Endodermal cell (in vitro differentiated cells): ENCODE results near the gene KCNQ5. TPM values are rescaled to one million over a fixed set of nuclear protein-coding genes. Genes with fewer than 3 reads are reported as not detected.

ENCODE experiments used
- DNase-seq: peaks from one replicate; pipeline ENCODE4 v3.0.0-alpha.2; 2017
- H3K27ac ChIP-seq: 2 replicates; pipeline ENCODE4 v1.5.1; 2013; ENCODE audit warnings: mild to moderate bottlenecking, low read depth, low read length, moderate library complexity
- H3K27me3 ChIP-seq: 2 replicates; pipeline ENCODE4 v1.6.1; 2013; ENCODE audit warnings: mild to moderate bottlenecking, low read length, moderate library complexity; ENCODE audit not compliant: insufficient read depth, control insufficient read depth, poor library complexity, severe bottlenecking
- H3K36me3 ChIP-seq: 2 replicates; pipeline ENCODE4 v1.7.0; 2013; ENCODE audit warnings: mild to moderate bottlenecking, low read length, moderate library complexity; ENCODE audit not compliant: control insufficient read depth, insufficient read depth
- H3K4me1 ChIP-seq: one replicate; pipeline ENCODE4 v1.7.0; 2013; ENCODE audit warnings: low read length; ENCODE audit not compliant: control insufficient read depth, insufficient read depth
- H3K4me3 ChIP-seq: 2 replicates; pipeline ENCODE4 v1.5.1; 2013; ENCODE audit warnings: mild to moderate bottlenecking, low read length, moderate library complexity
- H3K9ac ChIP-seq: 2 replicates; pipeline ENCODE4 v1.6.1; 2013; ENCODE audit warnings: mild to moderate bottlenecking, low read length, moderate library complexity; ENCODE audit not compliant: poor library complexity, severe bottlenecking; ENCODE audit errors: extremely low read depth
- H3K9me3 ChIP-seq: 2 replicates; pipeline ENCODE4 v1.6.1; 2013; ENCODE audit warnings: mild to moderate bottlenecking, low read length, moderate library complexity; ENCODE audit not compliant: control insufficient read depth
- H3K27ac Mint-ChIP-seq: 2 replicates; pipeline ENCODE4 v1.8.0; 2020; ENCODE audit warnings: mixed read lengths
- H3K27me3 Mint-ChIP-seq: 2 replicates; pipeline ENCODE4 v1.8.0; 2021; ENCODE audit warnings: mild to moderate bottlenecking, mixed read lengths; ENCODE audit not compliant: insufficient read depth
- H3K36me3 Mint-ChIP-seq: 2 replicates; pipeline ENCODE4 v1.8.0; 2020; ENCODE audit warnings: low read depth, mixed read lengths
- H3K4me1 Mint-ChIP-seq: 2 replicates; pipeline ENCODE4 v1.8.0; 2020; ENCODE audit warnings: mixed read lengths
- H3K4me3 Mint-ChIP-seq: 2 replicates; pipeline ENCODE4 v1.8.0; 2020; ENCODE audit warnings: mild to moderate bottlenecking, moderate library complexity, mixed read lengths
- H3K9me3 Mint-ChIP-seq: 2 replicates; pipeline ENCODE4 v1.8.0; 2020; ENCODE audit warnings: mild to moderate bottlenecking, mixed read lengths
- CTCF ChIP-seq: fragments of 200-600 bp; sonication (generic); conservative IDR thresholded peaks from 2 replicates; pipeline ENCODE4 v1.5.0; 2021; ENCODE audit warnings: antibody characterized with exemption, mild to moderate bottlenecking
- WGBS, 2 experiments: methylation state at CpG; one replicate each; pipeline versions ENCODE4 v1.1.5 to v1.1.7; 2013; ENCODE audit warnings: missing lambda C conversion rate in 2 of 2, mixed read lengths in 1 of 2; ENCODE audit not compliant: insufficient coverage in 1 of 2, insufficient read length in 1 of 2; 5-methylcytosine and 5-hydroxymethylcytosine counted together
- total RNA-seq, 2 donors: library from RNA; stranded (reverse); fragmentation: NEBNext Ultra II Directional in 1 of 2; extraction: Animal tissue kit (Norgen Biotek cat#: 25700) in 1 of 2; gene quantifications; 2 replicates in 1 of 2; 3 replicates in 1 of 2; pipeline ENCODE4 v1.2.1, GENCODE V29; 2021

Gene KCNQ5
- total RNA-seq, 2 donors from 2014 or later, result 2.4 to 8.3 TPM

- no peaks in the 10 kb centered on the region for H3K9me3 ChIP-seq
- Mint-ChIP-seq H3K27ac (no peak overlapping the region), H3K9me3 (peaks cover 3% of the 10 kb centered on the region), H3K4me3 (no peak overlapping the region), H3K4me1 (no peaks in the 10 kb centered on the region), H3K27me3 (no peaks in the 10 kb centered on the region), H3K36me3 (no peaks in the 10 kb centered on the region)
- H3K4me1 ChIP-seq, result no peaks in the 10 kb centered on the region
- no peak for DNase-seq
- H3K4me3 ChIP-seq, result no peak overlapping the region
- 82 to 100% methylated on average over 2 of the region's 2 CpGs for WGBS, 2 experiments
- no peak for TF ChIP-seq CTCF
- no peak overlapping the region for H3K27ac ChIP-seq
- no peaks in the 10 kb centered on the region for H3K36me3 ChIP-seq
- H3K27me3 ChIP-seq, result no peaks in the 10 kb centered on the region
- no peak overlapping the region for H3K9ac ChIP-seq
These were observed 464.9 kb downstream of the KCNQ5 start for GRCh38 chr6:73086726-73087125.

- Histone ChIP-seq H3K36me3 (no peaks in the 10 kb centered on the region), H3K9me3 (no peaks in the 10 kb centered on the region), H3K27ac (no peak overlapping the region), H3K9ac (no peak overlapping the region), H3K4me1 (no peaks in the 10 kb centered on the region), H3K27me3 (no peaks in the 10 kb centered on the region), H3K4me3 (no peak overlapping the region)
- WGBS, 2 experiments, result 91 to 92% methylated on average over 4 of the region's 4 CpGs
- H3K27ac Mint-ChIP-seq, result no peak overlapping the region
- H3K4me1 Mint-ChIP-seq, result no peaks in the 10 kb centered on the region
- no peak for DNase-seq
- H3K27me3 Mint-ChIP-seq, result no peaks in the 10 kb centered on the region
- no peak overlapping the region for H3K4me3 Mint-ChIP-seq
- H3K9me3 Mint-ChIP-seq, result peaks cover 3% of the 10 kb centered on the region
- H3K36me3 Mint-ChIP-seq, result no peaks in the 10 kb centered on the region
- no peak for TF ChIP-seq CTCF
These were observed 466.4 kb downstream of the KCNQ5 start for GRCh38 chr6:73088138-73088813.

- Mint-ChIP-seq H3K4me1 (no peaks in the 10 kb centered on the region), H3K4me3 (no peak overlapping the region)
- no peak overlapping the region for H3K27ac ChIP-seq
These were observed 483.1 kb downstream of the KCNQ5 start for GRCh38 chr6:73104921-73105320.

More at GRCh38 chr6:73104921-73105320, 483.1 kb downstream of the KCNQ5 start:
- no peaks in the 10 kb centered on the region for H3K36me3 ChIP-seq
- Mint-ChIP-seq H3K27me3 (no peaks in the 10 kb centered on the region), H3K9me3 (peaks cover under 1% of the 10 kb centered on the region), H3K36me3 (no peaks in the 10 kb centered on the region), H3K27ac (no peak overlapping the region)
- 83 to 89% methylated on average over 2 to 4 of the region's 4 CpGs for WGBS, 2 experiments
- H3K9ac ChIP-seq, result no peak overlapping the region
- no peak overlapping the region for H3K4me3 ChIP-seq
- no peak for TF ChIP-seq CTCF
- no peaks in the 10 kb centered on the region for H3K9me3 ChIP-seq
- no peaks in the 10 kb centered on the region for H3K27me3 ChIP-seq
- no peaks in the 10 kb centered on the region for H3K4me1 ChIP-seq
- no peak for DNase-seq
